Liver (tissue), 9 donors: Measurements from ENCODE around the gene PNMA6E. TPM values are rescaled to one million over a fixed set of nuclear protein-coding genes. Genes with fewer than 3 reads are reported as not detected.

Experiments
- DNase-seq: peaks from one replicate; pipeline ENCODE4 v3.0.0-alpha.2; 2017; ENCODE audit warnings: low spot score
- H3K27ac ChIP-seq, 2 donors: one replicate each; pipeline ENCODE4 v1.7.0; 2013; ENCODE audit warnings: inconsistent platforms in 2 of 2, low read length in 2 of 2, control low read depth in 1 of 2, low read depth in 1 of 2, mild to moderate bottlenecking in 1 of 2
- H3K27me3 ChIP-seq, 4 donors: one replicate each; pipeline versions ENCODE4 v1.6.1 to v1.7.0; 2013; ENCODE audit warnings: low read length in 3 of 4, inconsistent platforms in 1 of 4, mild to moderate bottlenecking in 1 of 4, moderate library complexity in 1 of 4; ENCODE audit not compliant: control insufficient read depth in 4 of 4, insufficient read depth in 4 of 4
- H3K36me3 ChIP-seq, 4 donors: one replicate each; pipeline versions ENCODE4 v1.6.1 to v1.7.0; 2013; ENCODE audit warnings: low read length in 3 of 4, mild to moderate bottlenecking in 3 of 4, low read depth in 1 of 4, moderate library complexity in 1 of 4; ENCODE audit not compliant: control insufficient read depth in 4 of 4, insufficient read depth in 3 of 4
- H3K4me1 ChIP-seq, 4 donors: one replicate each; pipeline versions ENCODE4 v1.6.1 to v1.7.0; 2013; ENCODE audit warnings: low read length in 3 of 4, mild to moderate bottlenecking in 3 of 4, moderate library complexity in 1 of 4; ENCODE audit not compliant: control insufficient read depth in 4 of 4, insufficient read depth in 4 of 4
- H3K4me3 ChIP-seq, 3 donors: one replicate each; pipeline versions ENCODE4 v1.6.1 to v1.7.0; 2013; ENCODE audit warnings: low read length in 3 of 3, control low read depth in 1 of 3, low read depth in 1 of 3, mild to moderate bottlenecking in 1 of 3
- H3K9ac ChIP-seq, 2 donors: one replicate each; pipeline ENCODE4 v1.7.0; 2013; ENCODE audit warnings: low read length in 2 of 2, mild to moderate bottlenecking in 2 of 2, moderate library complexity in 2 of 2, control low read depth in 1 of 2, low read depth in 1 of 2
- H3K9me3 ChIP-seq, 4 donors: one replicate each; pipeline versions ENCODE4 v1.6.1 to v1.7.0; 2013; ENCODE audit warnings: low read length in 3 of 4; ENCODE audit not compliant: control insufficient read depth in 4 of 4
- CTCF ChIP-seq: fragments of 150-350 bp; IDR thresholded peaks from 2 replicates; pipeline ENCODE4 v1.5.1; 2017; ENCODE audit warnings: improper control_type of control experiment, low read depth, low read length; ENCODE audit not compliant: missing input control
- EGR1 ChIP-seq, 2 donors: IDR thresholded peaks; 2 replicates each; pipeline ENCODE4 v1.6.1; 2016 to 2018; ENCODE audit warnings: antibody characterized with exemption in 2 of 2, low read depth in 2 of 2
- FOXA1 ChIP-seq: IDR thresholded peaks from 2 replicates; pipeline ENCODE4 v1.6.1; 2016; ENCODE audit warnings: antibody characterized with exemption
- GABPA ChIP-seq, 2 donors: IDR thresholded peaks in 1 of 2; conservative IDR thresholded peaks in 1 of 2; 2 replicates each; pipeline ENCODE4 v1.6.1; 2016; ENCODE audit warnings: antibody characterized with exemption in 2 of 2, mild to moderate bottlenecking in 1 of 2, moderate library complexity in 1 of 2
- HNF4A ChIP-seq, 2 donors: conservative IDR thresholded peaks; 2 replicates each; pipeline ENCODE4 v1.6.1; 2016; ENCODE audit warnings: antibody characterized with exemption in 2 of 2, mild to moderate bottlenecking in 2 of 2
- JUND ChIP-seq, 2 donors: IDR thresholded peaks; 2 replicates each; pipeline ENCODE4 v1.6.1; 2016; ENCODE audit warnings: antibody characterized with exemption in 2 of 2
- NR2F2 ChIP-seq: IDR thresholded peaks from 2 replicates; pipeline ENCODE4 v1.6.1; 2016; ENCODE audit warnings: antibody characterized with exemption
- RAD21 ChIP-seq, 2 donors: IDR thresholded peaks; 2 replicates each; pipeline ENCODE4 v1.6.1; 2016; ENCODE audit warnings: antibody characterized with exemption in 2 of 2, mild to moderate bottlenecking in 2 of 2
- REST ChIP-seq: IDR thresholded peaks from 2 replicates; pipeline ENCODE4 v1.6.1; 2016; ENCODE audit warnings: antibody characterized with exemption, mild to moderate bottlenecking
- RXRA ChIP-seq, 2 donors: IDR thresholded peaks; 2 replicates each; pipeline ENCODE4 v1.6.1; 2017 to 2018; ENCODE audit warnings: antibody characterized with exemption in 2 of 2, mild to moderate bottlenecking in 1 of 2
- SP1 ChIP-seq: IDR thresholded peaks from 2 replicates; pipeline ENCODE4 v1.6.1; 2018; ENCODE audit warnings: antibody characterized with exemption, mild to moderate bottlenecking
- TAF1 ChIP-seq: conservative IDR thresholded peaks from 2 replicates; pipeline ENCODE4 v1.6.1; 2016; ENCODE audit warnings: antibody characterized with exemption, mild to moderate bottlenecking
- YY1 ChIP-seq: IDR thresholded peaks from 2 replicates; pipeline ENCODE4 v1.6.1; 2016; ENCODE audit warnings: antibody characterized with exemption, mild to moderate bottlenecking
- ZBTB33 ChIP-seq: IDR thresholded peaks from 2 replicates; pipeline ENCODE4 v1.6.1; 2016; ENCODE audit warnings: antibody characterized with exemption
- WGBS: extraction: QIAGEN DNeasy Blood & Tissue Kit; methylation state at CpG from one replicate; pipeline ENCODE4 v1.1.7; 2013; 5-methylcytosine and 5-hydroxymethylcytosine counted together
- polyA plus RNA-seq, 2 donors: library from polyadenylated mRNA; stranded (reverse) in 1 of 2; unstranded in 1 of 2; fragments of 200-250 nt in 1 of 2; fragments of >200 nt in 1 of 2; fragmentation: Nextera tagmentation in 1 of 2; extraction: Ambion mirVana in 1 of 2; gene quantifications; one replicate each; pipeline versions ENCODE4 v1.2.1 to v1.2.3, GENCODE V29; 2013 to 2015
- total RNA-seq, 2 donors: library from RNA; depleted of rRNA; stranded (reverse); fragments of >200 nt; gene quantifications; one replicate each; pipeline ENCODE4 v1.2.3, GENCODE V29; 2014
- donor health status: healthy.
- donor health status: healthy.
- donor health status: healthy.
- donor health status: healthy.
- donor health status: healthy.

The PNMA6E gene
- total and polyA plus RNA-seq, 4 donors, result not detected

- 78% methylated on average over 1 of the region's 1 CpG for WGBS
- Histone ChIP-seq H3K9me3 (no peaks in the 10 kb centered on the region), H3K4me3 (no peak overlapping the region), H3K27ac (no peak overlapping the region), H3K9ac (no peak overlapping the region), H3K36me3 (no peaks in the 10 kb centered on the region), H3K27me3 (no peaks in the 10 kb centered on the region), H3K4me1 (peaks cover 0 to 5% (median under 1%) of the 10 kb centered on the region in 4 donors)
- DNase-seq, result no peak
- peak; percentile 15 to 61 for TF ChIP-seq HNF4A (conservative IDR thresholded peaks at IDR 0.05)
- no peak for TF ChIP-seq ZBTB33
- no peak for TF ChIP-seq RXRA (IDR thresholded peaks at IDR 0.05)
These were observed 43.3 kb downstream of the PNMA6E start for GRCh38 chrX:153357877-153358276.

- H3K9me3 ChIP-seq, result no peaks in the 10 kb centered on the region
- no peak overlapping the region for H3K9ac ChIP-seq
- no peak overlapping the region for H3K4me3 ChIP-seq
- H3K4me1 ChIP-seq, result peaks cover 0 to 2% (median 0%) of the 10 kb centered on the region in 4 donors
- 72% methylated on average over 12 of the region's 12 CpGs for WGBS
- peaks cover 0 to 11% (median 5%) of the 10 kb centered on the region in 4 donors for H3K36me3 ChIP-seq
- no peak for DNase-seq
- no peaks in the 10 kb centered on the region for H3K27me3 ChIP-seq
- TF ChIP-seq RAD21 (IDR thresholded peaks at IDR 0.05) (peak in 1 of 2 donors; percentile 17), SP1 (no peak)
- no peak overlapping the region for H3K27ac ChIP-seq
These were observed 47.7 kb downstream of the PNMA6E start for GRCh38 chrX:153353416-153353815.

- WGBS, result 88% methylated on average over 3 of the region's 3 CpGs
- TF ChIP-seq SP1 (no peak), HNF4A (conservative IDR thresholded peaks at IDR 0.05) (no peak), REST (no peak), NR2F2 (no peak), RXRA (IDR thresholded peaks at IDR 0.05) (no peak), YY1 (no peak), GABPA (IDR thresholded peaks at IDR 0.05 in 1 of 2, conservative IDR thresholded peaks at IDR 0.05 in 1 of 2) (no peak), CTCF (no peak), EGR1 (IDR thresholded peaks at IDR 0.05; ENCODE audit: low read depth in 2 of 2) (no peak), TAF1 (no peak), RAD21 (IDR thresholded peaks at IDR 0.05) (no peak), JUND (IDR thresholded peaks at IDR 0.05) (no peak), FOXA1 (no peak)
- no peak for DNase-seq
- Histone ChIP-seq H3K27ac (no peak overlapping the region), H3K36me3 (peaks cover 0 to 14% (median 6%) of the 10 kb centered on the region in 4 donors), H3K4me1 (peaks cover 0 to 2% (median 0%) of the 10 kb centered on the region in 4 donors), H3K9me3 (no peaks in the 10 kb centered on the region), H3K4me3 (no peak overlapping the region), H3K27me3 (no peaks in the 10 kb centered on the region), H3K9ac (no peak overlapping the region)
These were observed 48.3 kb downstream of the PNMA6E start for GRCh38 chrX:153352858-153353257.
